DMS79 (cell line): ENCODE measurements around the gene FEM1C.

ENCODE experiments used
- DNase-seq: peaks from one replicate; lab custom pipeline; 2025; lab: John Stamatoyannopoulos, UW

Gene FEM1C

DNA sequence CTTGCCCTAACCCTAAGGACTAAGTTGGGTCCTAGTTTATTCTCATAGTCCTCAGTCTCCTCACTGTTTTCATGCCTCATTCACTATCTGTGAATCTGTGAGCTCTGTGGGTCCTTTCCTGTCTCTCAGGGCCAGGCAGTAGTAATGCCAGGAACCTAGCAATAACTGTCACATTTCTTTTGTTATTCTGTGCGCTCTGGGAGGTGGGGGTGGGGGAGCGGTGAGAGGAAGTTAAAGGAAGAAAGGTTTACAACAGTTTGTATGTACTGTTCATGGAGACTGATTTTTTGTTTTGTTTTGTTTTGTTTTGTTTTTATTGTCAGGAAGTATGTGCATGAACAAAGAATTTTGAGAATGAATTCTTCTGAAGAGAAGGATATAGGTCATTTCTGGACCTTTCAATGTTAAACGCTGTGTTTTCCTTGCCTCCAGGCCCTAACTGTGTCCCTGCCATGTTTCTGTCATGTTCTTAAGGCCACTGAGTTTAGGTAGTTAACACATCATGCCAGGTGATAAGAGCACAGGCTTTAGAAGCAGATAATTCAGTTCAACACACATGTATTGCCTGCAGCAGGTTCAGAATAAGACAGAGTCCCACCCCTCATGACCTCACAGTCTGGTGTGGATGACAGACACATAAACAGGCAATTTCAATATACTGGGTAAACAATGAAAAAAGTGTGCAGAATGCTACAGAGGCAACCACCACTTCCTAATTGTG, 13.3 kb upstream of the FEM1C start:
- no peak for DNase-seq

DNA sequence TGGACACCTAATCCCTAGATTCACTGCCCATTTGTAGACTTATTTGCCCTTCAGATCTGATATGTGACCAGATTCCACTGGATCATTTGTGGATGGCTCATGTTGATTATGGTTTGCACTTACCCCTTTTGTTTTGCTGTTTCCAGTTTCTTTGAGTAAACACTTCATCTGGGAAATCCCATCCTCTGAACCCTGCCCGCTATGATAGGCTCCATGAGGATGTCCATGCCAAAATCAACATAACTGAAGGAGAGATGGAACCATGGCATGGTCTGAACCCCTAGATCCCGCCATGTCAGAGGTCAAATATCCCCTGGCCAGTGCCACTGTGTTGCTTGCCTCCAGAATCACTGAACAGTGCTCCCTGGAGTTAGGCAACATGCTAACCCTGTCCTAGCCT, 11.7 kb upstream of the FEM1C start:
- no peak for DNase-seq

- no peak for DNase-seq
These were observed 10.6 kb upstream of the FEM1C start for GRCh38 chr5:115555084-115555633.

- no peak for DNase-seq
These were observed 8.5 kb upstream of the FEM1C start for GRCh38 chr5:115553082-115553481.

- no peak for DNase-seq
These were observed 6.8 kb upstream of the FEM1C start for GRCh38 chr5:115551415-115551814.

DNA sequence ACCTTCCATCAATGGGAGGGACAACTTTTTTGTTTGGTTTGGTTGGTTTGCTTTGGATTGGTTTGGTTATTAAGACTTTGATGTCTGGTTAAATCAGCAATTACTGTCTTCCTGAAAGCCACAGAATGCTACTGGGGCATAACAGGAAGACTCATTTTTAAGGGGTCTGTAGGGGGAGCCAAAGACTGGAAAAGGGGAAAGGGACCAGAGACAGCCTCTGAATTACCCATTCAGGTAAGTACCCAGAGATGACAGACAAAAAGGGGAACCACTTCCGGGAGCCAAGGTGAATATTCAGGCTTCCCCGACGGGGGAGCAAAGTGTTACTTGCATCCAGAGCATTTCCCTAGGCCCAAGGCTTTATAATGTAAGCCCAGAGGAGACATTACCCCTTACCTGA, 4.6 kb upstream of the FEM1C start:
- DNase-seq, result no peak

DNA sequence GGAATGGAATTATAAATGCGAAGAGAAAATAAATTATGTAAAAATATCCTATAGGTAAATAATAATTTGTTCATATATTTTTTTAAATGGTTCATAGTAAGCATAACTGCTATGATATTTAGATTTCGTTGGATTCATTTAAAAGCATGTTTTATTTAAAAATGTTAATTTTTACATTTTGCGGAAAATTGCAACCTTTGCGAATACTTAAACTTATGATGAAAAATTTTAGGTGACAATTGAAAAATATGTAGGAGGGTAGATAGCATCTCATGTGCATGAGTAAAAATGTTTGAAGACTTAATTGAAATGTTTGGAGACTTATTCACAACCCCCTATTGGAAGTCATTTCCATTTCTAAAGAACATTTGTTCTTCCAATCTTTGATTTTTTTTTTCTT, 4.1 kb upstream of the FEM1C start:
- DNase-seq, result no peak

DNA sequence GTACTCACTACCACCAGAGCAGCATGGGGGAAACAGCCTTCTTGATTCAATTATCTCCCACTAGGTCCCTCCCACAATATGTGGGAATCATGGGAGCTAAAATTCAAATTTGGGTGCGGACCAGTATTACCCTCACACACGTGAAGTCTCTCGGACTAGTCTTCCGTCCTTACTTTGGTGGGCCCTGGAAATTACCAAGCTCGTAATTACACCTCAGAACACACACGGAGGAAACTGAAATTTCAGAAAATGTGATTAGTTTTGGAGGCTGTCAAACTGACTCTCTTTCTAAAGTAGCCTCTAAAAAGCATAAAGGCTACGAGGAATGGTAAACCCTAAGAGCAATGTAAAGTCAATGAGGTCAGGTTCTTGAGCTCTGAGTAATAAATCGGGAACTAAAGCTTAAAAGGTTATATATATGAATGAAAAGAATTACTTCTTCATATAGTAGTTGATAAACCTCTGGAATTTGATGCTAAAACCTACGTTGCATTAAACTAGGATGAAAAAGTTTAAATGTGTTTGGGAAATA, 842 bp upstream of the FEM1C start:
- no peak for DNase-seq

GRCh38 chr5:115544043-115544435, 536 bp downstream of the FEM1C start:
- no peak for DNase-seq

- DNase-seq, result no peak
These were observed 1.1 kb downstream of the FEM1C start for GRCh38 chr5:115543365-115544042.

DNA sequence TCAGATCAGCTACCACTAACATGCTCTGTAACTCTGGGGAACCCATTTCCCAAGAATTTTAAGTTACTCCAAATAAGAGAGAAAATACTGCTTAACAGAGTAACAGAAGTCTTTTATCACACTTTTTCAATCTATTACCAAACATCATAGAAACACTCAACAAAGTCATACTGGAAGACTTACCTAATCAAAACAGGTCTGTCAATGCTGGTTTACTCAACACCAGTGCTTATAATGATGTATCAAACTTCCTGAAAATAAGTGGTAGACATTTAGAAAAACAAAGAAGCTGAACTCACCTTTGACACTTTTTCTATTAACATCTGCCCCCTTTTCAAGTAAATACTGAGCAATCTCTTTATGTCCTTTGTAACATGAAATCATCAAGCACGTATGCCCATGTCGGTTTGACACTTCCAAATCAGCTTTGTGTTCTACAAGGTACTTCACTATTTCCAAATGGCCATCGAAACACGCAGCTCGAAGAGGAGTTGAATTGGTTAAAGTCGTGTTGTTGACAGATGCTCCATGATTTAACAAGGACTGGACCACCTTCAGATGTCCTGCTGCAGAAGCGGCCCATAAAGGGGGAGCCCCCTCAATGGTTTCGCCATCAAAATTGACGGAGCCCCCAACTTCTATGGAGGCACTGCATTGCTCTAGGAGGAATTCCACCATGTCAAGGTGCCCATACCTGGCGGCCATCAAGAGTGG, 1.8 kb downstream of the FEM1C start:
- no peak for DNase-seq

DNA sequence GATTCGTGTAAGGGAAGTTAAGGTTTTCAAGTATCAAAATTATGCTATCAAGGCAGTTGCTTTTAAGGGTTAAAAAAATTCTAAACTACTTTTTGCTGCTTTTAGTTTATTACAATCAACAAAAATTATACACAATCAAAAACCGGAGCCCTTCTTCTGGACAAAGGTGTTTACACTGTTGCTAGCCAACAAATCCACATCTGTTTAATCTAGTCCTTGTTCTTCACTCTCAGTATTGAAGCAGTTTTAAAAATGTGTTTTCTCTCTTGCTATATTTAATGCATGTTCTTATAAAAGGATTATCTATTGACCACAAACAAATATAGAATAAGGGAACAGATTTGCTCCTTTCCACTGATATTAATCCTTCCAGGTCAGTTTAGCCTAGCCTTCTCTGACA, 2.5 kb downstream of the FEM1C start:
- DNase-seq, result no peak

GRCh38 chr5:115541611-115542010, 3.0 kb downstream of the FEM1C start:
- DNase-seq, result no peak

GRCh38 chr5:115535479-115536035, 9.0 kb downstream of the FEM1C start:
- no peak for DNase-seq

DNA sequence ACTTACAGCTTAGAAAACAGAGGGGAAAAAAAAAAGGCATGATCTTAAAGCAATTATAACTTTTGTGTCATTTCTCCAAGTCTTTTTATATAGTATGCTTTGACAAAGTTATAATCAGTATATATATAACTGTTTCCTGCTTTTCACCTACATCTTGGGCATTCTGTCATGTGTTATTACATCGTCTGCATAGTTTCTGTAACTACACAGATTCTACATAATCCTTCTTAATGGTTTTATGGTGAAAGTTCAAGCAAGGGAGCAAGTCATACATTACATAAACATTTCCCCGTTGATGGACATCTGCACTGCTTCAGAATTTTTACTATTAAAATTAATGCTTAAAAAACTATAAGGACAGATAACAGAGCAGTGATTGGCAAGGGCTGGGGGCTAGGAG, 12.1 kb downstream of the FEM1C start:
- no peak for DNase-seq

GRCh38 chr5:115531787-115532367, 12.7 kb downstream of the FEM1C start:
- no peak for DNase-seq

- no peak for DNase-seq
These were observed 13.2 kb downstream of the FEM1C start for GRCh38 chr5:115531380-115531779.

DNA sequence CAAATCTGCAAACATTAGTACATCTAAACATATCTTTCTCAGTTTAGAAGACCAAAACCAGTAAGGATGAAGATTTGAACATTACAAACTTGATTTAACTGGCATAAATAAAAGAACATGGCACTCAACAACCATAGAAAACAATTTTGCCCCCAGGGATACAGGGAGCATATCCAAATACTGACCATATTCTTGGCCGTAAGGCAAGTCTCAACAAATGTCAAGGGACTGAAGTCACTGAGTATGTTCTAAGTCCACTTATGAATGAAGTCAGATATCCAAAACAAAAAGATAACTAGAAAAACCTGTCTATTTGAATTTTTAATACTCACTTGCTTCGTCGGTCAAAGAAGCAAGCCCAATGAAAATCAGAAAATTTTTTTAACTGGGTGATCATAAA, 14.1 kb downstream of the FEM1C start:
- no peak for DNase-seq

DNA sequence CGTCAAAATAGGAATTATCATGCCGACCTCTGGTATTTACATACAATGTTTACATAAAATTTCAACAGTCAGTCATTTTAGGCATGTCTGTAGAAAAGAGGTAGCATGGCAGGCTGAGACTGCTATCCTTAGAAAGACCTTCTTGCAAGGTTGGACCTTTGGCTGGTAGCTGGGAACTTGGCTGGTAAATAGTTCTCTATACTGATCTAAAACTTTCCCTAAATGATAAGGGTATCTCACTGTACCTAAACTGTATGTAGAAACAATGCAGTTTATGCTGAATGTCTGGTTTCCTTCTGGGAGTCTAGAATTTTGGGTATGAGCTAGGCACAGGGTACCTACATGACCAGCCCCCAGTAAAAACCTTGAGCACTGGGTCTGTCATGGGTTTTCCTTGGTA, 18.0 kb downstream of the FEM1C start:
- no peak for DNase-seq

GRCh38 chr5:115524199-115524847, 20.3 kb downstream of the FEM1C start:
- DNase-seq, result no peak

- no peak for DNase-seq
These were observed 21.7 kb downstream of the FEM1C start for GRCh38 chr5:115522832-115523403.
